ENCODE measurements around the gene MAGOH.

MAGOH gene

GRCh38 chr1:53203466-53203865 is 34.9 kb downstream of the MAGOH start:
- no peak overlapping the region for H3K4me3 ChIP-seq (ENCODE audit: low read depth, low read length)
- no peak for TF ChIP-seq POLR2A (IDR thresholded peaks at IDR 0.05; ENCODE audit: extremely low read depth, insufficient read length)
- TF ChIP-seq MAX (IDR thresholded peaks at IDR 0.05; ENCODE audit: low read depth, low read length): no peak
- no peak for TF ChIP-seq MYC (IDR thresholded peaks at IDR 0.05; ENCODE audit: low read depth, low read length)
- no peak for TF ChIP-seq CTCF (IDR thresholded peaks at IDR 0.05; ENCODE audit: low read depth, low read length)
- no peak for DNase-seq (ENCODE audit: low read depth)

GRCh38 chr1:53198241-53198651 is 40.1 kb downstream of the MAGOH start:
- peak overlapping the region; percentile 99 for H3K4me3 ChIP-seq (ENCODE audit: low read depth, low read length)
- TF ChIP-seq POLR2A (IDR thresholded peaks at IDR 0.05; ENCODE audit: extremely low read depth, insufficient read length): no peak
- no peak for TF ChIP-seq MAX (IDR thresholded peaks at IDR 0.05; ENCODE audit: low read depth, low read length)
- no peak for TF ChIP-seq MYC (IDR thresholded peaks at IDR 0.05; ENCODE audit: low read depth, low read length)
- no peak for TF ChIP-seq CTCF (IDR thresholded peaks at IDR 0.05; ENCODE audit: low read depth, low read length)
- DNase-seq (ENCODE audit: low read depth): no peak

- H3K4me3 ChIP-seq (ENCODE audit: low read depth, low read length): peak overlapping the region; percentile 99
- DNase-seq (ENCODE audit: low read depth): peak; percentile 52
- TF ChIP-seq MAX (IDR thresholded peaks at IDR 0.05; ENCODE audit: low read depth, low read length) (no peak), CTCF (IDR thresholded peaks at IDR 0.05; ENCODE audit: low read depth, low read length) (no peak), POLR2A (IDR thresholded peaks at IDR 0.05; ENCODE audit: extremely low read depth, insufficient read length) (no peak), MYC (IDR thresholded peaks at IDR 0.05; ENCODE audit: low read depth, low read length) (no peak)
These were observed 40.8 kb downstream of the MAGOH start for GRCh38 chr1:53197291-53198200.

- H3K4me3 ChIP-seq (ENCODE audit: low read depth, low read length): peak within 1 kb of the TSS; percentile 99
- DNase-seq (ENCODE audit: low read depth): peak; percentile 96
- TF ChIP-seq POLR2A (IDR thresholded peaks at IDR 0.05; ENCODE audit: extremely low read depth, insufficient read length) (peak; percentile 97), MYC (IDR thresholded peaks at IDR 0.05; ENCODE audit: low read depth, low read length) (peak; percentile 70), CTCF (IDR thresholded peaks at IDR 0.05; ENCODE audit: low read depth, low read length) (no peak), MAX (IDR thresholded peaks at IDR 0.05; ENCODE audit: low read depth, low read length) (peak; percentile 58)
These were observed 41.6 kb downstream of the MAGOH start, which contains the start of gene CPT2 for GRCh38 chr1:53196485-53197290. Gene CPT2 (plus strand): TSS chr1:53196824. CDS start chr1:53196944, 120 bp downstream.

GRCh38 chr1:53196017-53196484 is 42.3 kb downstream of the MAGOH start:
- DNase-seq (ENCODE audit: low read depth): no peak
- TF ChIP-seq MYC (IDR thresholded peaks at IDR 0.05; ENCODE audit: low read depth, low read length) (no peak), POLR2A (IDR thresholded peaks at IDR 0.05; ENCODE audit: extremely low read depth, insufficient read length) (no peak), MAX (IDR thresholded peaks at IDR 0.05; ENCODE audit: low read depth, low read length) (no peak)
- peak overlapping the region; percentile 59 for H3K4me3 ChIP-seq (ENCODE audit: low read depth, low read length)
